GM19035 (cell line): ENCODE measurements around the gene KRT4.

Experiments used
- ATAC-seq: cut with Tn5 transposase; IDR thresholded peaks from one replicate; pipeline ENCODE4 v1.9.1; 2021; ENCODE audit not compliant: unreplicated experiment

KRT4 gene

GRCh38 chr12:52836491-52837412 lies 22.8 kb upstream of the KRT4 start:
- ATAC-seq = no peak

- ATAC-seq = no peak
These were observed 22.1 kb upstream of the KRT4 start for GRCh38 chr12:52836042-52836466.

- ATAC-seq = no peak
These were observed 21.5 kb upstream of the KRT4 start for GRCh38 chr12:52835271-52836041.

- ATAC-seq = no peak
These were observed 20.7 kb upstream of the KRT4 start for GRCh38 chr12:52834727-52835001.

GRCh38 chr12:52833922-52834726 lies 20.2 kb upstream of the KRT4 start, which contains the start of gene KRT79:
Gene KRT79 (minus strand): TSS chr12:52834311. CDS start chr12:52834260, 51 bp downstream.
- no peak for ATAC-seq

- ATAC-seq = no peak
These were observed 19.3 kb upstream of the KRT4 start for GRCh38 chr12:52832985-52833905.

GRCh38 chr12:52832451-52832850 lies 18.5 kb upstream of the KRT4 start:
- ATAC-seq = no peak

GRCh38 chr12:52831251-52831650 lies 17.3 kb upstream of the KRT4 start:
- ATAC-seq = no peak

GRCh38 chr12:52829986-52830770 lies 16.3 kb upstream of the KRT4 start:
- ATAC-seq = no peak

- ATAC-seq = no peak
These were observed 14.7 kb upstream of the KRT4 start for GRCh38 chr12:52828591-52829021.

- ATAC-seq = no peak
These were observed 14.2 kb upstream of the KRT4 start for GRCh38 chr12:52828156-52828555.

- no peak for ATAC-seq
These were observed 13.7 kb upstream of the KRT4 start for GRCh38 chr12:52827499-52828090.

GRCh38 chr12:52826611-52827498 lies 12.9 kb upstream of the KRT4 start:
- ATAC-seq = no peak

GRCh38 chr12:52825961-52826360 lies 12.0 kb upstream of the KRT4 start:
- no peak for ATAC-seq

GRCh38 chr12:52824741-52825410 lies 11.0 kb upstream of the KRT4 start:
- no peak for ATAC-seq

GRCh38 chr12:52823761-52824450 lies 10.0 kb upstream of the KRT4 start:
- no peak for ATAC-seq
